Measurements from ENCODE around the gene LFNG.

LFNG gene

DNA sequence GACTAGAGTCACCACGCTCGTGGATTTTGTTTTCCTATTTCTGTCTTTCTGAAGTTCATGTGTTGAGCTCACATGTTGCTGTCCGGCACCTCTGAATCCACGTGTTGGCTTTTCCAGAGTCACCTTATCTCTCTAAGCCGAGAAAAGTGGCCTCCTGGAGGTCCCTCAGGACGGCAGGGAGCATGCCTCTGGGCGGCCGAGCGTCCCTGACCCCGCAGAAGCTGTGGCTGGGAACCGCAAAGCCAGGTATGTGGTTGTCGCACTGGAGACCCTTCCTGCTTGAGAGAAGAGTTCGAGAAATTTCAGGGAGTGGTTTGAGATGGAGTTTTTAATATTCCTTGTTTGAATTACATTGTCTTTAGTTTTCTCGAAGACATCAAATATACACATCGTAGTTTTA, 51.8 kb downstream of the LFNG start:
- H3K4me1 Mint-ChIP-seq = peaks cover 21% of the 10 kb centered on the region
- H3K9me3 Mint-ChIP-seq = no peaks in the 10 kb centered on the region
- H3K4me3 Mint-ChIP-seq = no peak overlapping the region
- peaks cover 29% of the 10 kb centered on the region for H3K36me3 Mint-ChIP-seq
- H3K27ac Mint-ChIP-seq = no peak overlapping the region
- no peak for ATAC-seq
- H3K27me3 Mint-ChIP-seq = no peaks in the 10 kb centered on the region

DNA sequence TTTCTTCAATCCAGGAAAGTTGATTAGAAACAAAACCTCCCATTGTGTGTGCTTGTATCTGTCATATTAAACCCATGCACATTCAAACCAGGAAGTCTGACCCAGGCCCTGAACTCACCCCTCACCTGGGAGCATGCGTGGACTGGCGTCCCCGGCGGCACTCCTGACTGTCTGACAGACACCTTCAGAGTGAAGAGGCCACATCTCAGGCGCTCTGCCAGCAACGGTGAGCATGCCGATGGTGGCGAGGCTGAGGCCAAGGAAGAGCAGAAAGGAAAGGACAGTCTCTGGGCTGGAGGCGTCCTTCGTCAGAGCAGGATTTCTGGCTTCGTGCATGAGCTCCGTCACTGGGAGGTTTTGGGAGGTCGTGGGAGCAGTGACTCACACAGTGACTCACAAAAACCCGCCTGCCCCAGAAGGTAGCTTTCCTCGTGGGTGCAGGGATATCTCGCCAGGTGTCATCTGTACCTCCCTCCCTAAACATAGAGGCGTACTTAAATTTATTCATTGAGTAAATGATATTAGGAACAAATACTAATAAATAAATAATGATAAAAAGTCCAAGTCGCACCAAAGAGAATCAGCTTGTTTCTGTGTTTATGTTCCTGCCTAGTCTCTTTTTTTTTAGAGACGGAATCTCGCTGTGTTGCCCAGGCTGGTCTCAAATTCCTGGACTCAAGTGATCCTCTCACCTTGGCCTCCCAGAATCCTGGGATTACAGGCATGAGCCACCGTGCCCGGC, 52.7 kb downstream of the LFNG start:
- peaks cover 29% of the 10 kb centered on the region for H3K36me3 Mint-ChIP-seq
- H3K9me3 Mint-ChIP-seq = no peaks in the 10 kb centered on the region
- H3K27me3 Mint-ChIP-seq = no peaks in the 10 kb centered on the region
- ATAC-seq = no peak
- H3K4me1 Mint-ChIP-seq = peaks cover 14% of the 10 kb centered on the region
- H3K27ac Mint-ChIP-seq = no peak overlapping the region
- H3K4me3 Mint-ChIP-seq = no peak overlapping the region

DNA sequence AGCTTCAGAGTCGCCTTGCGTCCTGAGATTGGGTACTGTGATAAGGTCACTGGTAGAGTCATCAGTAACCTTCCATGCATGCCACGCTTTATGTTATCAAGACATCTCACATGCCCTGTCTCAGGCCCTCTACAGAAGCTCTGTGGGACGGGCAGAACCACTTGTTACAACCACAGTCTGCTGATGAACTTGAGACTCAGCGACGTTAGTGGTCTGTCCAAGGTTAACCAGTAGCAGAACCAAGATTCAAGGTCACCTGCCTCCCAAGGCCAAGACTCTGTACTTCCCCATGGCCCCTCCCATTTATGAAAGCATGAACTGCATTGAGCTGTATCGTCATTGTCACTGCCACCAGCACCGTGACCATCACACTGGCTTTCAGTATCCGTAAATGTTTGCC, 54.2 kb downstream of the LFNG start:
- no peak overlapping the region for H3K4me3 Mint-ChIP-seq
- no peak overlapping the region for H3K27ac Mint-ChIP-seq
- H3K36me3 Mint-ChIP-seq = peaks cover 35% of the 10 kb centered on the region
- H3K4me1 Mint-ChIP-seq = no peaks in the 10 kb centered on the region
- ATAC-seq = no peak
- no peaks in the 10 kb centered on the region for H3K9me3 Mint-ChIP-seq
- H3K27me3 Mint-ChIP-seq = no peaks in the 10 kb centered on the region

DNA sequence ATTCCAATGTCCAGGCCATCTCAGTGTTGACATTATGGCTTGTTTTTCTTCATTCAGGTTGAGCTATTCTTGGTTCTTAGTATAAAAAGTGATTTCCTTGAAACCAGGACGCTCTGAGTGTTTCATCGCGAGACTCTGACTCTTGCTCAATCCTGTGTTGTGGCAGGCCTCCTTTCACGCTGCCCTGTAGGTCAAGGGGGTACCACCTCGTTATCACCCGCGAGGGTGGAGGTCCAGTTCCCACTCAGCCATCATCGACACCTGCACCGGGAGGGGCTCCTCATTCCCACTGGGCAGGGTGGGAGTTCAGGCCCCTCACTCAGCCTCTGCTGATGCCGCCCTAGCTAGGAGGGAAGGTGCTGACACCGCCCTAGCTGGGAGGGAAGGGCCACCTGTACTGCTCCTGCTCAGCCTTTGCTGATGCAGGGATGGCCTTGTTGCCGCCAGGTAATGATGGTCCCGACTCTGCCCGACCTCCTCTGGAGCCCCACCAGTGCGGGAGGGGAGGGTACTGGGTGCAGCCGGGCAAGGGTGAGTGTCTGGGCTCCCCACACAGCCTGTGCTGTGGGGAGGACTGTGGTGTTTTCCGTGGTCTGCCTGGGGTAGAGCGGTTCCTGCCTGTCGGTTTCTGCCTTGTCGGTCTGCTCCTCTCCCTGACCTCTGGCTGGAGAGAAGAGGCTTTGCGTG, 55.6 kb downstream of the LFNG start:
- Mint-ChIP-seq H3K4me3 (no peak overlapping the region), H3K4me1 (no peaks in the 10 kb centered on the region), H3K36me3 (peaks cover 44% of the 10 kb centered on the region), H3K27ac (no peak overlapping the region), H3K9me3 (no peaks in the 10 kb centered on the region), H3K27me3 (no peaks in the 10 kb centered on the region)
- ATAC-seq = no peak

DNA sequence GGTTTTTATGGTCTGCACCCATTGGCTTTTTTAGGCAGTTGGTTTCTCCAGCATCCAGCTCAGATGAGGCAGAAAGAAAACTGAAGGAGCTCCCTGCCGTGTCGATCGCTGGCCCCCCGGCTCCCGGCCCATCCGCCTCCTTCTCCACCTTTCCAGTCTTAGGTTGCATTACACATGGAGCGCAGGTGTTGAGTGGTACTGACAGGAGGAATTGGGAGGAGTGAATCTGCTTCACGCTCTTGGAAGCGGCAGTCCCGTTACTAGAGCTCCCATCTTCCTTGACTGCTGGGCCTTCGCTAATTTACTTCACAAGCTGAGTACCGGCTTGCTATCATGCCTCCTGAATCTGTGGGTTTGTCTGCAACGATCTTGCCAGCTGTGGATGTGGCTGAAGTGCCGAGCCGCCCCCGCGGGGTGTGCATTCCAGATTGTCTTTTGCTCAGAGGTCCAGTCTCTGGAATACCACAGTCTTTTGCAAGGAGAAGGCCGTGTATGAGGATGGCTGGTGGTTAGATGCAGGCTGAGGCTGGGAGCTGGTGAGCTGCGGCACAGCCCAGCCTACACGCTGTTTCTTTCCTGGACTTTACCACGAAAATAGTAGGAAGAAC, 56.3 kb downstream of the LFNG start:
- no peak overlapping the region for H3K27ac Mint-ChIP-seq
- no peak for ATAC-seq
- no peaks in the 10 kb centered on the region for H3K9me3 Mint-ChIP-seq
- H3K4me1 Mint-ChIP-seq = no peaks in the 10 kb centered on the region
- H3K4me3 Mint-ChIP-seq = no peak overlapping the region
- H3K27me3 Mint-ChIP-seq = no peaks in the 10 kb centered on the region
- H3K36me3 Mint-ChIP-seq = peaks cover 44% of the 10 kb centered on the region

DNA sequence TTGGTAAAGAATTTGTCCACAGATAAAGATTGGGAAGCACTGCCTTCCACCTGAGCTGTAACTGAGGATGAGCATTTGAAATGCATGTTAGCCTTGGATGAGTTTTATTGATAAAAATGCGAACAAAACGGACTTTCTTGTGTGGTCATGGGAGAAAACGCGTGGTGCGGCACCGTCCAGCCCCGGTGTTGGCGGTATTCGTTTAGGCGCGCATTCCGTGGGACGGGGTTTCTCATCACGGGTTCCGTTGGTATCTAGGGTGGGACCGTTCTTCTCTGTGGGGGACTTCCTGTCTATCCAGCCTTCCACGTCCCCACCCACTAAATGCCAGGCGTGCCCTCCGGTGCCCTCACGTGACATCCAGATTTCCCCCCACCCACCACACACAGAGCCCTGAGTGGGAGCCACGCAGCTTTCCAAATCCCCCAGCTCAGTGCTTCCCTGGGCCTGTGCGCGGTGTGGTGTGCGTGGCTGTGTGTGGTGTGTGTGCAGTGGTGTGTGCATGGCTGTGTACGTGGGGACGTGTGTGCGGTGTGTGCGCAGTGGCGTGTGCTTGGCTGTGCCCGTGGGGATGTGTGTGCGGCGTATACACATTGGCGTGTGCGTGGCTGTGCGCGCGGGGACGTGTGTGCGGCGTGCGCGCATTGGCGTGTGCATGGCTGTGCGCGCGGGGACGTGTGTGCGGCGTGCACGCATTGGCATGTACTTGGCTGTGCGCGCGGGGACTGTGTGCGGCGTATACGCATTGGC, 57.3 kb downstream of the LFNG start:
- no peaks in the 10 kb centered on the region for H3K9me3 Mint-ChIP-seq
- H3K4me1 Mint-ChIP-seq = no peaks in the 10 kb centered on the region
- no peaks in the 10 kb centered on the region for H3K27me3 Mint-ChIP-seq
- no peak overlapping the region for H3K4me3 Mint-ChIP-seq
- H3K27ac Mint-ChIP-seq = no peak overlapping the region
- no peak for ATAC-seq
- H3K36me3 Mint-ChIP-seq = peaks cover 43% of the 10 kb centered on the region

Data from stimulated activated memory B cell treated with anti-CD40 and anti-IgM and Interleukin-4, amounts not matched to agents 10 μg/mL and 1 μg/mL and 100 μg/mL, for 72 hours (primary cell).